Epithelial cell of proximal tubule (primary cell): ENCODE data around the gene GALNT2. TPM values are rescaled to one million over a fixed set of nuclear protein-coding genes. Genes with fewer than 3 reads are reported as not detected.

Experiments used
- DNase-seq: peaks from one replicate; pipeline ENCODE4 v3.0.0-alpha.2; 2011; ENCODE audit warnings: low read depth
- H3K4me3 ChIP-seq: 2 replicates; pipeline ENCODE4 v1.5.1; 2011; ENCODE audit warnings: low read depth, mild to moderate bottlenecking, low read length
- CTCF ChIP-seq: conservative IDR thresholded peaks from 2 replicates; pipeline ENCODE4 v1.5.1; 2012; ENCODE audit warnings: low read depth, mild to moderate bottlenecking, low read length
- total RNA-seq: library from RNA; depleted of rRNA; stranded (reverse); fragments of >200 nt; gene quantifications from 2 replicates; pipeline ENCODE4 v1.2.3, GENCODE V29; 2015

The GALNT2 gene
- total RNA-seq, 1 donor from 2014 or later, result 52.1 TPM

- peak overlapping the region; percentile 27 for H3K4me3 ChIP-seq
Measured at GRCh38 chr1:230103306-230104173, 36.5 kb downstream of the GALNT2 start.

GRCh38 chr1:230104395-230105244, 37.6 kb downstream of the GALNT2 start:
- peak overlapping the region; percentile 36 for H3K4me3 ChIP-seq
- DNase-seq, result peak; percentile 99
- peak; percentile 23 for TF ChIP-seq CTCF

More at GRCh38 chr1:230103306-230104173, 36.5 kb downstream of the GALNT2 start:
- DNase-seq, result no peak
- no peak for TF ChIP-seq CTCF

- peak overlapping the region; percentile 36 for H3K4me3 ChIP-seq
- no peak for TF ChIP-seq CTCF
- no peak for DNase-seq
Measured at GRCh38 chr1:230105245-230105753, 38.3 kb downstream of the GALNT2 start.

- peak; percentile 95 for DNase-seq
- no peak for TF ChIP-seq CTCF
- peak overlapping the region; percentile 36 for H3K4me3 ChIP-seq
Measured at GRCh38 chr1:230105754-230106625, 39.0 kb downstream of the GALNT2 start.

GRCh38 chr1:230107941-230108340, 40.9 kb downstream of the GALNT2 start:
- H3K4me3 ChIP-seq, result no peak overlapping the region
- DNase-seq, result no peak
- TF ChIP-seq CTCF, result no peak

- TF ChIP-seq CTCF, result no peak
- DNase-seq, result no peak
- H3K4me3 ChIP-seq, result no peak overlapping the region
Measured at GRCh38 chr1:230108580-230108979, 41.5 kb downstream of the GALNT2 start.
